B cell (primary cell): ENCODE measurements around the gene ZNF555. TPM values are rescaled to one million over a fixed set of nuclear protein-coding genes. Genes with fewer than 3 reads are reported as not detected.

Source experiments
- ATAC-seq: fragments of 200-7000 bp; cut with Tn5 transposase; one replicate; pipeline ENCODE4 v1.10.0; 2021; ENCODE audit warnings: low read depth, mild to moderate bottlenecking, moderate number of reproducible peaks, moderate library complexity
- CTCF ChIA-PET: fragments of 350-600 bp; sonication (Branson Sonifier 250); formaldehyde crosslinking; loops from one replicate; lab custom pipeline; 2021; ENCODE audit warnings: antibody characterized with exemption, inconsistent platforms; lab: Charles Lee
- POLR2A ChIA-PET: fragments of 350-600 bp; sonication (Branson Sonifier 250); formaldehyde crosslinking; loops from one replicate; lab custom pipeline; 2021; ENCODE audit warnings: antibody characterized with exemption; lab: Charles Lee
- DNase-seq: peaks from one replicate; pipeline ENCODE4 v3.0.0; 2013
- H2AFZ ChIP-seq: 2 replicates; pipeline ENCODE4 v1.6.1; 2012; ENCODE audit warnings: mild to moderate bottlenecking, low read depth, low read length; ENCODE audit not compliant: insufficient read depth, poor library complexity, severe bottlenecking
- H3K27ac ChIP-seq, 2 donors: 1 replicate in 1 of 2; 2 replicates in 1 of 2; pipeline ENCODE4 v1.5.1; 2012 to 2013; ENCODE audit warnings: low read length in 2 of 2, mild to moderate bottlenecking in 2 of 2, moderate library complexity in 1 of 2
- H3K27me3 ChIP-seq, 4 experiments: fragments of 200-600 bp in 1 of 4; sonication (generic) in 1 of 4; replicated peaks in 1 of 4; 1 replicate in 2 of 4; 2 replicates in 2 of 4; pipeline versions ENCODE4 v1.6.1 to v1.7.0; 2013 to 2016; ENCODE audit warnings: low read length in 3 of 4, mild to moderate bottlenecking in 2 of 4, mixed read lengths in 1 of 4, moderate library complexity in 1 of 4; ENCODE audit not compliant: insufficient read depth in 4 of 4, control insufficient read depth in 3 of 4; ENCODE audit errors: control extremely low read depth in 1 of 4
- H3K36me3 ChIP-seq, 2 experiments: replicated peaks in 1 of 2; 1 replicate in 1 of 2; 2 replicates in 1 of 2; pipeline versions ENCODE4 v1.6.1 to v1.7.1; 2013; ENCODE audit warnings: low read length in 1 of 2; ENCODE audit not compliant: insufficient read depth in 2 of 2, control insufficient read depth in 1 of 2; ENCODE audit errors: control extremely low read depth in 1 of 2, extremely low read depth in 1 of 2
- H3K4me1 ChIP-seq, 2 donors: fragments of 200-600 bp in 1 of 2; sonication (generic) in 1 of 2; 1 replicate in 1 of 2; 2 replicates in 1 of 2; pipeline versions ENCODE4 v1.5.1 to v1.6.1; 2013 to 2017; ENCODE audit warnings: low read length in 2 of 2; ENCODE audit not compliant: control insufficient read depth in 2 of 2, insufficient read depth in 2 of 2
- H3K4me2 ChIP-seq: replicated peaks from 2 replicates; pipeline ENCODE3; 2012; ENCODE audit warnings: mild to moderate bottlenecking, low read depth, low read length; ENCODE audit not compliant: poor library complexity, severe bottlenecking
- H3K4me3 ChIP-seq, 5 experiments: fragments of 200-600 bp in 1 of 5; sonication (generic) in 1 of 5; 1 replicate in 3 of 5; 2 replicates in 2 of 5; pipeline versions ENCODE4 v1.5.1 to v1.7.0; 2011 to 2016; ENCODE audit warnings: low read length in 4 of 5, mild to moderate bottlenecking in 4 of 5, low read depth in 2 of 5, control low read depth in 1 of 5, moderate library complexity in 1 of 5; ENCODE audit not compliant: insufficient read depth in 1 of 5; ENCODE audit errors: control extremely low read depth in 1 of 5, extremely low read depth in 1 of 5
- H3K79me2 ChIP-seq: fragments of 200-600 bp; sonication (generic); one replicate; pipeline ENCODE4 v1.6.0; 2016; ENCODE audit warnings: low read length; ENCODE audit not compliant: control insufficient read depth, insufficient read depth
- H3K9ac ChIP-seq: fragments of 200-600 bp; sonication (generic); 2 replicates; pipeline ENCODE4 v1.6.1; 2017; ENCODE audit warnings: mild to moderate bottlenecking, low read length, moderate library complexity
- H3K9me3 ChIP-seq, 3 donors: one replicate each; pipeline versions ENCODE4 v1.6.1 to v1.7.1; 2013; ENCODE audit warnings: low read length in 2 of 3; ENCODE audit not compliant: control insufficient read depth in 2 of 3, insufficient read depth in 1 of 3; ENCODE audit errors: control extremely low read depth in 1 of 3
- H4K20me1 ChIP-seq: 2 replicates; pipeline ENCODE4 v1.6.0; 2012; ENCODE audit warnings: mild to moderate bottlenecking, low read length; ENCODE audit not compliant: insufficient read depth, control insufficient read depth, poor library complexity, severe bottlenecking
- H3K27ac Mint-ChIP-seq: one replicate; pipeline ENCODE4 v1.8.0; 2021; ENCODE audit warnings: mixed read lengths
- H3K27me3 Mint-ChIP-seq: one replicate; pipeline ENCODE4 v1.8.0; 2021; ENCODE audit warnings: mixed read lengths
- H3K4me1 Mint-ChIP-seq: one replicate; pipeline ENCODE4 v1.8.0; 2021; ENCODE audit warnings: mixed read lengths
- H3K4me3 Mint-ChIP-seq: one replicate; pipeline ENCODE4 v1.8.0; 2021; ENCODE audit warnings: mixed read lengths
- H3K9me3 Mint-ChIP-seq: one replicate; pipeline ENCODE4 v1.8.0; 2022; ENCODE audit warnings: mixed read lengths; ENCODE audit not compliant: insufficient read depth
- EZH2 ChIP-seq: IDR thresholded peaks from 2 replicates; pipeline ENCODE4 v1.6.1; 2012; ENCODE audit warnings: borderline replicate concordance, low read depth, mild to moderate bottlenecking, moderate library complexity, low read length; ENCODE audit not compliant: insufficient read depth, poor library complexity, severe bottlenecking
- WGBS: methylation state at CpG from one replicate; pipeline ENCODE4 v1.1.5; 2013; ENCODE audit warnings: missing lambda C conversion rate; ENCODE audit not compliant: insufficient coverage; 5-methylcytosine and 5-hydroxymethylcytosine counted together
- intact Hi-C: fragments of 100-400 bp; cut with micrococcal nuclease; formaldehyde crosslinking; loops from one replicate; pipeline ENCODE4 v1.10.0; 2022
- polyA plus RNA-seq: library from polyadenylated mRNA; depleted of rRNA; stranded (reverse); fragments of >200 nt; gene quantifications from 2 replicates; pipeline ENCODE4 v1.2.3, GENCODE V29; 2012
- total RNA-seq, 2 donors: library from RNA; stranded (reverse); fragments of 120-200 nt in 1 of 2; gene quantifications; 1 replicate in 1 of 2; 2 replicates in 1 of 2; pipeline versions ENCODE4 v1.2.3 to v1.2.4, GENCODE V29; 2013 to 2022
- TF ChIP-seq, protein P1 (sequence below): fragments of 200-600 bp; IDR thresholded peaks from one replicate; pipeline ENCODE4 v1.8.0; 2022; ENCODE audit warnings: antibody characterized with exemption, mild to moderate bottlenecking

ZNF555 gene
- total and polyA plus RNA-seq, 2 donors (not counting 1 experiment from before 2014, with no cell fraction given) = 1.8 to 7.4 TPM

DNA sequence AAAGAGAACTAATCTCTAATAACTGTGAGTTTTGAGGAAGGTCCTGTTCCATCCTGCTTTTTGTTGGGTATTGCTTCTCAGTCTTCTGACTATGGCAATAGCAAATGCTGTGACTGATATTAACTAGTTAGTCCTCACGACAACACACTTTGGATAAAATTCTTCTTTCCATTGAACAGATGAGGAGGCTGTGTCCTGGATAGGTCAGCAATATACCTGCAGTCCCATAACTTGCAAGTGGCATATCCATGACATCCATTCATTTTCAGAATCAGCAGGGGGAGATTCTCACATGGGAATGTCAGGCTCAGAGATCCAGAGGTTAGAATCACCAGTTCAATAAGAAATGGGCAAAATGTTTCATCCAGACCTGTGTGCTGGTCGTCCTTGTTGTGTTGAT lies 14.3 kb upstream of the ZNF555 start:
- H3K27me3 Mint-ChIP-seq = no peaks in the 10 kb centered on the region

DNA sequence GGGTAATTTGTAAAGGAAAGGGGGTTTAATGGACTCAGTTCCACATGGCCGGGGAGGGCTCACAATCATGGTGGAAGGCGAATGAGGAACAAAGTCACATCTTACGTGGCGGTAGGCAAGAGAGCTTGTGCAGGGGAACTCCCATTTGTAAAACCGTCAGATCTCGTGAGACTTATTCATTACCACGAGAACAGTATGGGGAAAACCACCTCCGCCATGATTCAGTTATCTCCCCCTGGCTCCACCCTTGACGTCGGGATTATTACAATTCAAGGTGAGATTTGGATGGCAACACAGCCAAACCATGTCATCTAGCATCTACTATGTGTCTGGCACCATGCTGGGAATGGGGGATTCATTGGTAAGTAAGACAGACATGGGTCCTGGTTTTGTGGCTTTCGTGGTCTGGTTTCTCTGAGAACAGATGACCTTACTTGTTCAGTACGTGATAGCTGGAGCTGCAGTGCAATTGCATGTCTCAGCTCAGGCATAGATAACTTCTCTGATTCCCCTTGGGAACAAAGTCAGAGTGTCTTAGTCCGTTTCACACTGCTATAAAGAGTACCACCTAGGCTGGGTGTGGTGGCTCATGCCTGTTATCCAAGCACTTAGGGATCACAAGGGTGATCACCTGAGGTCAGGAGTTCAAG lies 13.3 kb upstream of the ZNF555 start:
- Histone ChIP-seq H3K9ac (no peak overlapping the region), H3K79me2 (no peaks in the 10 kb centered on the region), H3K4me2 (no peak overlapping the region), H3K4me3 (no peak overlapping the region), H3K36me3 (peaks cover 0 to 7% of the 10 kb centered on the region in 2 experiments), H2AFZ (no peak overlapping the region), H3K27ac (no peak overlapping the region), H3K4me1 (no peaks in the 10 kb centered on the region), H3K27me3 (no peaks in the 10 kb centered on the region), H4K20me1 (no peaks in the 10 kb centered on the region), H3K9me3 (peaks cover 0 to 26% (median 10%) of the 10 kb centered on the region in 3 donors)
- no peak overlapping the region for H3K4me3 Mint-ChIP-seq
- peaks cover 6% of the 10 kb centered on the region for H3K4me1 Mint-ChIP-seq
- peaks cover 4% of the 10 kb centered on the region for H3K9me3 Mint-ChIP-seq
- TF ChIP-seq, protein P1, sequence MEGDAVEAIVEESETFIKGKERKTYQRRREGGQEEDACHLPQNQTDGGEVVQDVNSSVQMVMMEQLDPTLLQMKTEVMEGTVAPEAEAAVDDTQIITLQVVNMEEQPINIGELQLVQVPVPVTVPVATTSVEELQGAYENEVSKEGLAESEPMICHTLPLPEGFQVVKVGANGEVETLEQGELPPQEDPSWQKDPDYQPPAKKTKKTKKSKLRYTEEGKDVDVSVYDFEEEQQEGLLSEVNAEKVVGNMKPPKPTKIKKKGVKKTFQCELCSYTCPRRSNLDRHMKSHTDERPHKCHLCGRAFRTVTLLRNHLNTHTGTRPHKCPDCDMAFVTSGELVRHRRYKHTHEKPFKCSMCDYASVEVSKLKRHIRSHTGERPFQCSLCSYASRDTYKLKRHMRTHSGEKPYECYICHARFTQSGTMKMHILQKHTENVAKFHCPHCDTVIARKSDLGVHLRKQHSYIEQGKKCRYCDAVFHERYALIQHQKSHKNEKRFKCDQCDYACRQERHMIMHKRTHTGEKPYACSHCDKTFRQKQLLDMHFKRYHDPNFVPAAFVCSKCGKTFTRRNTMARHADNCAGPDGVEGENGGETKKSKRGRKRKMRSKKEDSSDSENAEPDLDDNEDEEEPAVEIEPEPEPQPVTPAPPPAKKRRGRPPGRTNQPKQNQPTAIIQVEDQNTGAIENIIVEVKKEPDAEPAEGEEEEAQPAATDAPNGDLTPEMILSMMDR = no peak
- TF ChIP-seq EZH2 = no peak
- intact Hi-C loops = no loop called here
- ChIA-PET CTCF (no interaction called here), POLR2A (interaction anchor here (0.6 to 0.7 kb wide), 2 partner anchors 23 to 125 kb away, joined by 3 read pairs; no protein-coding TSS in a partner anchor)
- DNase-seq (no peak), ATAC-seq (peak; percentile 14)
- no peak overlapping the region for H3K27ac Mint-ChIP-seq
- 43% methylated on average over 6 of the region's 13 CpGs for WGBS
- no peaks in the 10 kb centered on the region for H3K27me3 Mint-ChIP-seq

More for the DNA sequence above, 14.3 kb upstream of the ZNF555 start:
- 90% methylated on average over 2 of the region's 2 CpGs for WGBS
- H3K9me3 Mint-ChIP-seq = peaks cover 2% of the 10 kb centered on the region
- peaks cover 0 to 17% (median under 1%) of the 10 kb centered on the region in 3 donors for H3K9me3 ChIP-seq
- H3K36me3 ChIP-seq = no peaks in the 10 kb centered on the region
- no peak overlapping the region for H3K27ac Mint-ChIP-seq
- DNase-seq (no peak), ATAC-seq (no peak)
- ChIA-PET CTCF (no interaction called here), POLR2A (no interaction called here)
- H3K4me3 Mint-ChIP-seq = no peak overlapping the region
- intact Hi-C loops = no loop called here
- no peaks in the 10 kb centered on the region for H3K79me2 ChIP-seq
- TF ChIP-seq EZH2 = no peak
- TF ChIP-seq, protein P1 = no peak
- no peak overlapping the region for H3K27ac ChIP-seq
- H4K20me1 ChIP-seq = no peaks in the 10 kb centered on the region
- no peak overlapping the region for H3K4me2 ChIP-seq
- H3K4me1 ChIP-seq = no peaks in the 10 kb centered on the region
- peaks cover 6% of the 10 kb centered on the region for H3K4me1 Mint-ChIP-seq
- no peak overlapping the region for H3K9ac ChIP-seq
- no peaks in the 10 kb centered on the region for H3K27me3 ChIP-seq
- no peak overlapping the region for H3K4me3 ChIP-seq
- no peak overlapping the region for H2AFZ ChIP-seq
